Measurements from ENCODE around the gene SECISBP2L. TPM values are rescaled to one million over a fixed set of nuclear protein-coding genes. Genes with fewer than 3 reads are reported as not detected.

SECISBP2L gene
- total RNA-seq, 1 experiment from 2014 or later = 24.7 TPM

DNA sequence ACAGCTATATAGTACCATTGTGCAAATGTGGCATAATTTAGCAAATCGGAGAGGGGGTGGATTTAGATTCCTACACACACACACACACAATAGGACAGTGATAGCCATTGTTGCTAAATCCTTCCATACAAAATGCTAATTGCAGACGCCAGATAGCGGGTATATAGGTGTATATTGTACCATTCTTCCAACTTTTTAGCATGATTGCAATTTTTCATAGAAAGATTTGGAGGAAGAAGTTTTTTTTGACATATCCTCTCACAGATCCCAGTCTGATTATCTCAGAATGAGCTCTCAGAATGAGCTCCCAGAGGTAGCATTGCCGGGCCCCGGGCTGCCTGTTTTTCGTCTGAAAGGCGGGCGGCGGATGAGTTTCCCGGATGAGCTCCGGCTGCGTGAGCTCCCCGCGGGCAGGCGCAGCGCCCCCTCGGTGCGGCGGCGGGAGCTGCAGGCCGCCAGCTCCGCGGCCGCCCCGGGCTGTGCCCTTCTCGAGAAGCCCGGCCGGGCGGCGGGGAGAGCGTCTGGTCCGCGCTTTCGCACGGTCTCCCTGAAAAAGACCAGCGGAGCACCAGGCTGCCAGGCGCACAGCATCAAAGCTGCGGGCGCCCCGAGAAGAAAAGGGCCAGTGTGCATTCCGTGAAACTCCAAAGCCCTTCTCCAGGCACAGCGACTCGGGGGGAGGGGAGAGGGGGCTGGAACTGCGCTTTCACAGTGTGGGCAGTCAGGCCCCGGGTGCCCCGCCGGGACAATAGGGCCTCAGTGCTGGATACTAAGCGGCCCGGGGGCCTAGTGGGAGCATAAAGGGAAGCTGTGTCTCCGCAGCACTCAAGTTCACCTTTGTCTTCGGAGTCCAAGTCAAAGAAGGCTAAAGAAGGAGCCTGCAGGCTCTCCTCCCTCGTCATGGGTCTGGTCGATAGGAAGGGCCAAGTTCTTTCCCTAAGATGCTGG is 70.5 kb downstream of the SECISBP2L start:
- no peak overlapping the region for H3K4ac ChIP-seq (ENCODE audit: low read depth, low read length)
- H2BK120ac ChIP-seq (ENCODE audit: low read depth, low read length, poor library complexity, severe bottlenecking) = no peak overlapping the region
- H4K20me1 ChIP-seq (ENCODE audit: control insufficient read depth, insufficient read depth, insufficient read length) = no peaks in the 10 kb centered on the region
- H3K23me2 ChIP-seq (ENCODE audit: insufficient read length, low read depth, low read length, poor library complexity, severe bottlenecking) = no peaks in the 10 kb centered on the region
- peak overlapping the region; percentile 55 for H3K4me2 ChIP-seq (ENCODE audit: insufficient read depth, insufficient read length, low read length)
- H2BK12ac ChIP-seq (ENCODE audit: insufficient read length, low read depth, low read length) = no peak overlapping the region
- peak; percentile 87 for DNase-seq
- H3K56ac ChIP-seq (ENCODE audit: insufficient read length, low read depth, low read length) = no peak overlapping the region
- no peak overlapping the region for H4K91ac ChIP-seq (ENCODE audit: insufficient read length, low read depth, low read length)
- no peaks in the 10 kb centered on the region for H3K27me3 ChIP-seq (ENCODE audit: insufficient read depth, low read length)
- no peak overlapping the region for H3T11ph ChIP-seq (ENCODE audit: low read length)
- H3K18ac ChIP-seq (ENCODE audit: insufficient read length, low read depth, low read length) = peak overlapping the region; percentile 54
- H3K4me1 ChIP-seq (ENCODE audit: insufficient read depth, low read length) = no peaks in the 10 kb centered on the region
- peak overlapping the region; percentile 76 for H3K14ac ChIP-seq (ENCODE audit: insufficient read depth, low read length)
- no peak overlapping the region for H2AK5ac ChIP-seq (ENCODE audit: insufficient read length, low read length)
- H3K27ac ChIP-seq (ENCODE audit: insufficient read length, low read depth, low read length) = no peak overlapping the region
- H3K79me1 ChIP-seq (ENCODE audit: insufficient read depth, low read depth, low read length, poor library complexity, severe bottlenecking) = no peaks in the 10 kb centered on the region
- no peak overlapping the region for H4K5ac ChIP-seq (ENCODE audit: insufficient read length, low read depth, low read length)
- peak overlapping the region; percentile 36 for H3K9ac ChIP-seq (ENCODE audit: extremely low read depth, insufficient read length, low read length)
- H3K27me3 Mint-ChIP-seq (ENCODE audit: low read depth) = peaks cover 7% of the 10 kb centered on the region
- TF ChIP-seq, protein P1, sequence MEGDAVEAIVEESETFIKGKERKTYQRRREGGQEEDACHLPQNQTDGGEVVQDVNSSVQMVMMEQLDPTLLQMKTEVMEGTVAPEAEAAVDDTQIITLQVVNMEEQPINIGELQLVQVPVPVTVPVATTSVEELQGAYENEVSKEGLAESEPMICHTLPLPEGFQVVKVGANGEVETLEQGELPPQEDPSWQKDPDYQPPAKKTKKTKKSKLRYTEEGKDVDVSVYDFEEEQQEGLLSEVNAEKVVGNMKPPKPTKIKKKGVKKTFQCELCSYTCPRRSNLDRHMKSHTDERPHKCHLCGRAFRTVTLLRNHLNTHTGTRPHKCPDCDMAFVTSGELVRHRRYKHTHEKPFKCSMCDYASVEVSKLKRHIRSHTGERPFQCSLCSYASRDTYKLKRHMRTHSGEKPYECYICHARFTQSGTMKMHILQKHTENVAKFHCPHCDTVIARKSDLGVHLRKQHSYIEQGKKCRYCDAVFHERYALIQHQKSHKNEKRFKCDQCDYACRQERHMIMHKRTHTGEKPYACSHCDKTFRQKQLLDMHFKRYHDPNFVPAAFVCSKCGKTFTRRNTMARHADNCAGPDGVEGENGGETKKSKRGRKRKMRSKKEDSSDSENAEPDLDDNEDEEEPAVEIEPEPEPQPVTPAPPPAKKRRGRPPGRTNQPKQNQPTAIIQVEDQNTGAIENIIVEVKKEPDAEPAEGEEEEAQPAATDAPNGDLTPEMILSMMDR (conservative IDR thresholded peaks at IDR 0.05) = peak; percentile 94
- H2AFZ ChIP-seq (ENCODE audit: low read length) = peak overlapping the region; percentile 46
- H2BK20ac ChIP-seq (ENCODE audit: low read depth, low read length, poor library complexity, severe bottlenecking) = no peak overlapping the region
- WGBS (ENCODE audit: extremely low coverage, insufficient read length, low lambda C conversion rate) = no CpG with 5 or more reads among the region's 53 CpGs
- no peaks in the 10 kb centered on the region for H3K9me3 ChIP-seq (ENCODE audit: control insufficient read depth, low read depth, low read length)
- H4K8ac ChIP-seq (replicated peaks; ENCODE audit: insufficient read length, low read depth, low read length) = no peak overlapping the region
- peak overlapping the region; percentile 65 to 71 for H3K4me3 Mint-ChIP-seq
- H2BK15ac ChIP-seq (ENCODE audit: low read depth, low read length) = no peak overlapping the region
- H3K27ac Mint-ChIP-seq = peak overlapping the region in 2 of 3 experiments; percentile 73 to 76; a peak in 5 of 7 replicates
- no peaks in the 10 kb centered on the region for H3K9me3 Mint-ChIP-seq
- H3K36me3 Mint-ChIP-seq (ENCODE audit: insufficient read depth in 1 of 3, low read depth in 3 of 3) = no peaks in the 10 kb centered on the region
- H3K23ac ChIP-seq (ENCODE audit: insufficient read length, low read depth, low read length) = no peak overlapping the region
- H3K79me2 ChIP-seq (ENCODE audit: insufficient read depth, low read length) = no peaks in the 10 kb centered on the region
- no peak overlapping the region for H2BK5ac ChIP-seq (ENCODE audit: insufficient read length, low read length)
- H3K4me1 Mint-ChIP-seq = peaks cover 20 to 21% of the 10 kb centered on the region in 2 experiments

All from H9 (cell line).